DMS153 (cell line): ENCODE data around the gene TMEM72.
A peak's percentile ranks its signal among the peaks of the same experiment; 100 is the strongest.

ENCODE experiments used
- DNase-seq: peaks from one replicate; lab custom pipeline; 2025; lab: John Stamatoyannopoulos, UW

TMEM72 gene

GRCh38 chr10:44921061-44921460 lies 9.9 kb downstream of the TMEM72 start:
- no peak for DNase-seq

- no peak for DNase-seq
Observed at GRCh38 chr10:44921506-44921905, 10.4 kb downstream of the TMEM72 start.

DNA sequence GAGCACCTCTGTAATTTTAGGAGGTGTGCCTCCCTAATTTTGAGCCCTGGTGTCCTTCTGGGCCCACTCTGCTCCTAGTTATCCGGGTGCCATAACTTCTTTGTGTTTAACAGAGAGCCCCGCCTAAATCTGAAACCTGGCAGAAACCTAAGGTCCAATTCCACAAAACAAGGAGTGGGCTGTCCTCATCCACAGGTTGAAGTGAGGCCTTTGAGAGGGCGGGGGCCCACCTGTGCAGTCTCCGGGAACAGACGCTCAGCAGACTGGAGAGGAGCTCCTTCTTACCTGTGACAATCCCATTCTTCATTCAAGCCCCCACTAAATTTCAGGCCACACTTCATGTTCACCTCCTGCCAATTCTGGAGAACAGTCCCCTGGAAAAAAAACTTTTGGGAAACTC lies 10.9 kb downstream of the TMEM72 start:
- DNase-seq, result no peak

- DNase-seq, result no peak
Observed at GRCh38 chr10:44922796-44923545, 11.8 kb downstream of the TMEM72 start.

DNA sequence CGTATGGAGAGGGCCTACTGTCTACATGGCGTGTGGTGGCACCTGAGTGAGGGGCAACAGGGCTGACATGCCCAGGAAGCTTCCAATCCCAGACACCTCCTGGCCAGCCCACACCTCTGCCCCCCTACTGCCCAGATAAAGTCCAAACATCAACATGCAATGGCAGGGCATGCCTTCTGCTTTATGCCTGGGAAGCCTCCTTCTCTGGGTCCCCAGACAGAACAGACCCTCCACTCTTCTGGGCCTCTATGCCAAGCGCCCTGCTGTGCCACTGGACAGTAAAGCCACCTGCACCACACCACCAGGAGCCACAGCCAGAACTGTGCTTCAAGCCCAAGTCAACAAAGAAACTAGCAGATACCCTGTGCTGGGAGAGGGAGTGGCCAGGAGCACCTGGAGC lies 12.5 kb downstream of the TMEM72 start:
- DNase-seq, result no peak

- no peak for DNase-seq
Observed at GRCh38 chr10:44924261-44925040, 13.3 kb downstream of the TMEM72 start.

DNA sequence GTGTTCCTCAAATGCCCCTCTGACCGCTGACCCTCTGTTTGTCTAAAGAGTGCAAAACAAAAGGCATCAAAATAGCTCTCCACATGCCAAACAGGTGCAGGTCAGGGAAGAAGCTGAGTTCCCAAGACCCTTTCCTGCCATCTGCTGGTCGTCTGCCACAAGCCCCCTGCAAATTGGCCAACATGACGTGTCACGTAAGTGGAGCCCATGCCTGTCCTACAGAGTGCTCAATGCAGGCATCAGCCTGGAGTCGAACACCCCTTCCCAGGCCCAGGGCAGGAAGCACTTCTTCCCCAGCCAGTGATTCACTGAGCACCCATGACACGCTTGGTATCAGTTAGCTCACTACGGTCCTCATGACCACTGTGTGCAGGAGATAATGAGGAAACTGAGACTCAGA lies 14.1 kb downstream of the TMEM72 start:
- DNase-seq, result peak; percentile 6

DNA sequence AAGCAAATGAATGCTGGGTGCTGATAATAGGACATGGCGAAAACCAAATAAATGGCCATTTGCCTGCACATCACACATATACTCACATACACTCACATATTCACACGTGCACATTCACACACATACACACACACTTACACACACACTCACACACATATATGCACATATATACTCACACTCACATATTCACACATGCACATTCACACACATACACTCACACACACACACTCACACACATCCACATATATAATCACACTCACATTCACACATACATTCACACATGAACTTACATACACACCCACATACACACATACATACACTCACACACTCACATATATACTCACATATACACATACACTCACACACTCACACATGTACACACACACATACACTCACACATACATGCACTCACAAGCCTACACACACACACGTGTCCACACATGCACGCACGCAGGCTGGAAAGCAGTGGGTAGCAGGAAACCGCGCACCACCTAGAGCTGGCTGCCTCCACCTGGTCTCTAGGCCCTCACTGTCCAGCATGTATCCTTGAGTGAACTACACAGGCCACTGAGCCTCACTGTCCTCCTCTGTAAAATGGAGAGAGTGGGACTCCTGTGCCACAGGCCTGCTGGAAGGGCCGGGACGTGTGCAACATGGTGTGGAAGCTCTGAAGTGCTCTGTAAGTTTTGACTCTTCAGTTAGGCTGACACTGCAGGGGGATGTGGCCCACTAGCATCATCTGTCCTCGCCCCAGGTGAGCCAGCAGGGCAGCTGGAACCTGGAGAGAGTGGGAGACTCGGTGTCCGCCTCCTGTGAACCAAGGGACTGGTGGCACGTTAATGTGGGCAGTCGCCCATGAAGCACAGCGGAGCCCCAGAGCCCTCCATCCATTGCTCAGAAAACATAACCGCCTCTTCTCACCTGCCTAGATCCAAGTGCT lies 14.9 kb downstream of the TMEM72 start:
- no peak for DNase-seq

DNA sequence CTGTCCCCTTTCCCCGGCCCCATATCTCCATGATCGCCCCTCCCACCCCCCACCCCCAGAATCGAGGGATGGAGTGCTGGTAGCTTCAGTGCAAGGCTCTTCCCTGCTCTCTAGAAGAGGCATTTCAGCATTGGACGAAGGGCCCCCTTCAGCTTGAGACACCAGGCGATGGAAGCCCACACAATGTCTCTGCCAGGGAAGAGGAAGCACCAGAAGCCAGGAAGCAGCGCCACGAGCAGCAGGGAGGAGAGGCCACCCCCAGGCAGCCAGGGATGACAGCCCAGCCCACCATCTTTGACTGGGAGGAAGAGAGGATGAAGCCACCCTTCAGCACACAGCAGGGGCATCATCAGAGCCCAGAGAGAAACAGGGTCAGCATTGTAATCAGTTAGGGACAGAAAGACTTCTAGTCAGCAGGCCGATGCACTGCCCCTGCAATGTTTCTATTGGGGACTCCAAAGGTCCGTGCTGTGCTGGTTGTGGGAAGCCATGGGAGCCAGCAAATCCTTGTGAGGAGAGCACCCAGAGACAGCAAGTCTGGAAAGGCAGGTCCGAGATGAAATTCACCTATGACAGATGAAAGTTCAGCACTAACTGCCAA lies 15.7 kb downstream of the TMEM72 start:
- DNase-seq, result no peak

- no peak for DNase-seq
Observed at GRCh38 chr10:44927352-44927751, 16.2 kb downstream of the TMEM72 start.

- no peak for DNase-seq
Observed at GRCh38 chr10:44928462-44928861, 17.3 kb downstream of the TMEM72 start.

DNA sequence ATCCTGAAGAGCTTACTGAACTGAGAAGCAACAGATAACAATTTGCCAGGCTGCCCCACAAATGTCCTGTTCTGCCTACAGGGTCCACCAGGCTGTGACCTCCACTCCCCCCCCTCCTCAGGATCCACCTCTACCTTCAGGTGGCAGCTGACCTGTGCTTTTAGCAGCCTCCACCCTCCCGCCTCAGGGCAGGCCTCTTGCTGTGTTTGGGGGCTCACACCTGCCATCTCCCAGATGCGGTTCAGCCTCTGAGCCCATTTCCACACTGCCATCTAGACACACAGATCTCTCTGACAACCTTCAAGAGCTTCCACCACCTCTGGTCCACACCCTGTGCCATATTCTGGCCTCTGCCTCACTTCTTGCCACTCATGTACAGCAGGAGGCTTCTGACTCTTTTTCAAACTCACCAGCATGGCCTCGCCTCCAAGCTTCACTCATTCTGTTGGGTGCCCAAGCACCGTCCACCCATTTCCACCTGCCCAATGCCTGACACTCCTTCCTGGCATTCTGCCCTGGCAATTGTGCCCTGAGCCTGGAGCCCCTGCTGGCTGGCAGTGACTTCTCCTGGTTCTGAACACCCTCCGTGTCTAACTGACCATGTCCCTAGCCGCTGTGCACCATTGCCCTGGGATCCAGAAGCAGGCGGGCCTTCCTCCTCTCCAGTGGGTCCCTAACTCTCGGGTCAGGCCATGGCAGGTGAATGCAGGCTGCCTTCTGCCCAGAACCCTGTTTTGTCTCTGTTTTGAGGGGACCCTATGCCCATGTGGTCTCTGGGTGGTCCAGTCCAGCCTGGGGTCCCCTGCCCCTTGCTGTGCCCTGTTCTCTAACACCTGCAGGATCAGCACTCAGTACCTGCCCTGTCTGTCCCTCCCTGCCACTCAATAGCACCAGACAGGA lies 18.5 kb downstream of the TMEM72 start:
- DNase-seq, result no peak

DNA sequence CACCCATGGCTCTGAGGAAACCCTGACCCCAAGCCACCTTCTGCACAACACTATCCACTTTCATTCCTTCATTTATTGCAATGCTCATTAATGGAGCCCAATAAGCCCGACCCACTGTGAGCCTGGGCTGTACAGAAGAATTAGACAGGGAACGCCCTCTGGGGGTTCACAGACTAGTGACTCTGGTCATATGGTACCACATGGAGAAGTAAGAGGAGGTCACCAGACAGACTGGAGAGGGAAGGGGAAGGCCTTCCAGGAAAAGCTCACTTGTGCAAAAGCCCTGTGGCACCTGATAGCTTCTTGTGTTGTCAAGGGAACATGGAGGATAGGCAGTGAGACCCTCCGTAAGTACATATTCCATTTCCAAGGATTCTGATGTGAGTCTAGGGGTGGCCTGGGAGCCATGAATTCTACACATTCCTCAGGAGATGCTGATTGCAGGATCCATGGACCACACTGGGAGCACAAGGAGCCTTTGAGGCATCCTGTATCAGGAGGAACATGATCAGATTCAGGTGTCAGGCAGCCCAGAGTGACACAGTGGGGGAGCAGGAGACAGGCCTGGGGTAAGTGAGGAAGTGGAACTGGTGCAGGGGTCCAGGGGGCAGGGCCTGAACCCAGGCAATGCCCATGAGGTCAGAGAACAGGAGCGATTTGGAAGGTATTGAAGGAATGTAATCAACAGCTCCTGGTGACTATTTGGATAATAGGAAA lies 19.9 kb downstream of the TMEM72 start:
- DNase-seq, result no peak

GRCh38 chr10:44931621-44932516 lies 20.7 kb downstream of the TMEM72 start:
- DNase-seq, result no peak

GRCh38 chr10:44932517-44933450 lies 21.6 kb downstream of the TMEM72 start:
- peak; percentile 36 for DNase-seq

DNA sequence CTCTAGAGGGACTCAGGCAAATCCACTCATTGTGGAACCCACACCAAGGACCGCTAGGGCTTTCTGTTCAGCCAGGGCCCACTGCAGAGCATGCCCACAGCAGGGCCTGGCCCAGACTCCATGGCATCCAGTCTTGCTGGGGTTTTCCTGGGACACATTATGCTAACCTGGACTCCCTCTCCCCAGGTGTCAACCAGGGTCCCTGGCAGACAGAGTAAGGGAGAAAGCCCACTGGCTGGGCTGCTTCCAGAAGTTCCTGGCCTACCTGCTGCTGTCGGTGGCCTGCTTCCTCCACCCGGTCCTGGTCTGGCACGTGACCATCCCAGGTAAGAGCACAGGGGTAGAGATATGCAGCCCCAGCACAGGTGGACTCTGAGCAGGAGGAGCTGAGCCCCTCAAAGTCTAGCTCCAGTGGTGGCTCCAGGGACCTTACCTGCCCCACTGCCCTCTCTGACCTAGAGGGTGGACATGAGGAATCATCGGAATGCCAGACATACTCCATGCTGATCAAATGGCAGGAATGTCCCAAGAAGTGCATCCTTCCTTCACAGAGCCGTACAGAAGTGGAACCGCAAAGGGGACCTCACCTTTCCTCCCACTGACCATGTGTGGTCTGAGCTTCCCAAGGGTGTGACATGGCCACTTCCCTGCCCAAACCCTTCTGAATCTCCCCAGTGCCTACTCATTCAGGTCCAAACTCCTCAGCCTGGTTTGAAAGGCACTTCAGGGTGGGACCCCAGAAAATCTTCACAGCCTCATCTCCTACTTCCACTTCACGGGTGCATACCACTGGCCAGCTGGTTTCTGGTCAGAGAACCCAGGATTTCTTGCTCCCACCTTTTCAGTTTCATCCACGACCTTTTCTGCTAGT lies 22.5 kb downstream of the TMEM72 start:
- DNase-seq, result no peak
